ENCODE measurements around the gene GAMT.

GAMT gene

GRCh38 chr19:1384085-1384462 lies 17.3 kb downstream of the GAMT start:
- DNase-seq (ENCODE audit: low spot score), result no peak

DNA sequence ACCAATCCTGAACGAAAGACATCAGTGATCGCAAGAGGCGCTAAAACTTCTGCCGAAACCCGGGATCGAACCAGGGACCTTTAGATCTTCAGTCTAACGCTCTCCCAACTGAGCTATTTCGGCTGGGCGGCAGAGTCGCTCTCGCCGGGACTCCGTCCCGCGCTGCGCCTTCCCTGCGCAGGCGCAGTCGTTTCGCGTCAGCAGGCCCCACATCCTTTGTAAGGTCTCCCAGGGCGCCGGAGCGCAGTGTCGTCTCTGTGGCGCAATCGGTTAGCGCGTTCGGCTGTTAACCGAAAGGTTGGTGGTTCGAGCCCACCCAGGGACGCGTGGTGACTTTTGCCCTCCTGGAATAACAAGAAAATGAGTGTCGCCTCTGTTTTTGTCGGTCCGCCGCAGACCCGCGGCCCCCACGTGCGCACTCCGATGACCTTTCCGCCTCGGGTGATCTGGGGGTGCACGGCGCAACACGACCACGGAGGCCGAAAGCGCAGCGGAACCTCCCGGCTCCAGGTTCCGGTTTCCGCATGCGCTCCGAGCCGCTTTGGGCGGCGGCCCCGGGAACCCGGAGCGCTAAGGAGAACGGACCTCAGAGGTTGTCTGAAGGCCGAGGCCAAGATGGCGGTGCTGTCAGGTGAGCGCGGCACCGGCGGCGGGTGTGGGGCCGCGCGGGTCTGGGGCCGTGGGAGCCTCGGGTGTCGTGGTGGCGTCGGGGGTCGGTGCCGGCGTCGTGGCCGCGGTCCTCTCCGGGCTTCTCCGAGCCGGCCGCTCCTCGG lies 17.8 kb downstream of the GAMT start, which contains the start of gene NDUFS7:
NDUFS7 (plus strand) TSS at position 596 of the 773 bp plus-strand sequence; CDS start at position 616, 20 bp downstream.
- DNase-seq (ENCODE audit: low spot score), result peak; percentile 97

GRCh38 chr19:1383017-1383311 lies 18.4 kb downstream of the GAMT start:
- DNase-seq (ENCODE audit: low spot score), result no peak

- DNase-seq (ENCODE audit: low spot score), result no peak
Measured at GRCh38 chr19:1382250-1382649, 19.1 kb downstream of the GAMT start.

GRCh38 chr19:1379961-1380489 lies 21.3 kb downstream of the GAMT start:
- DNase-seq (ENCODE audit: low spot score), result no peak

GRCh38 chr19:1379126-1379905 lies 22.0 kb downstream of the GAMT start:
- DNase-seq (ENCODE audit: low spot score), result no peak

DNA sequence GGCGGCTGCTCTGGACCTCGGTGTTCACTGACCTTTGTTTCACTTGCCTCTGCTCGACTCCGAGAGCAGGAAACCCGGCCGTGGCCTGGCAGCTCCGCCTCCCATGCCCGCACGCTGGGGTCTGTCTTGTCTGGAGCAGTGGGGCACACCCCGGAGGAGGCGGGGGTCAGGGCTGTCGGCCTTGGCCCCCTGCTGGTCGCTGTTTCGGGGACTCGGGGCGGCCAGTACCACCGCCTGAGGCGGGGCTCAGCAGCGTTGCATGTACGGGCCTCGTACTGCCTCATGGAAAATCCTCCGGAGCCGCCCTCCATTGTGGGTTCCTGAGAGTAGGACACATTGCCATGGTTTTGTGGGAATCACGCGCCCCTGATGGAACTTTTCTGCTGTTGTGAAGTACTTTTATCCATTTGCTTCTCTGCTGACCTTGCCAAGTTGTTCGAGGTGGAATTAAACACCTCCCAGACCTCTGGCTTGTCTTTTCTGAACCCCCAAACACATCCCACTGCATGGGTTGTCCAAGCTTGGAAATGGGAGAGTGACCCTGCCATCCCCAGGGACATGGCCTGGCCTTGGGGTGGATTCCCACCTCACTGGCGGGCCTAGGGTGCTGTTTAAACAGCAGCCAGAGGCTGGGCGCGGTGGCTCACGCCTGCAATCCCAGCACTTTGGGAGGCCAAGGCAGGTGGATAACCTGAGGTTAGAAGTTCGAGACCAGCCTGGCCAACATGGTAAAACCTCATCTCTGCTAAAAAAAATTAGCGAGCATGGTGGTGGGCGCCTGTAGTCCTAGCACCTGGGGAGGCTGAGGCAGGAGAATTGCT lies 23.2 kb downstream of the GAMT start:
- no peak for DNase-seq (ENCODE audit: low spot score)

DNA sequence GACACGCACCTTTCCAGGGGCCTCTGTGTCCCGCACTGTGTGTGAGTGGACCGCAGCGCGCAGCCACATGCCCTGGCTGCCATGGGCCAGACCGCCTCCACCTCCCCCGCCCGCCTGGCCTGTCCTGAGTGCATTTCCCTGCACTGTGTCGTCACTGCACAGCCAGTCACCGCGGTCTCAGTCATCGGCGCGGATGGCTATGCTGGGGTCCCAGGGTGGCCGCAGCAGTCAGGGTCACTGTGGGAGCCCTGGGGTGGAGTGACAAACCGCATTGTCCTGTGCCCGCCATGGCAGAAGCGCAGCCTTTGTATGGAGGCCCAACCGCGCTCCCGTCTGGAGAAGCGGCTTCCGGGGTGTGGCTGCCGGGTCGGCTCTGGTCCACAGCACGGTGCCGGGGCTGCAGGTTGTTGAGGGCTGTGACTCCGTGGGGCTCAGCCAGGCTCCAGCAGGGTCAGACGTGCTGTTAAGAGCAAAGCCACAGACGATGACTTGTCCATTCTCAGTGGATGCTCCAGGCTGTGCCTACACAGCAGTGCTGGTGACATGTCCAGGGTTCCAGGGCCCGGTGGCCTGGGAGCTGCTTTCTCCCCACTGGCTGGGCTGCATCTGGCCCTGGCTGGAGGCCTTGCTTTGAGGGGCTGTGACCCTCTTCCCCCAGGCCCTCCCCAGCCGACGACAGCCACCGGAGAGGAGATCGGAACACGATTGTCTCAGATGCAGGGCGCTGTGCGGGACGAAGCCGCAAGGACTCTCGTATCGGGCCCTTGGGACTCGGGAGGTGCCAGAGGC lies 24.0 kb downstream of the GAMT start:
- no peak for DNase-seq (ENCODE audit: low spot score)

- DNase-seq (ENCODE audit: low spot score), result no peak
Measured at GRCh38 chr19:1376415-1376805, 24.9 kb downstream of the GAMT start.

DNA sequence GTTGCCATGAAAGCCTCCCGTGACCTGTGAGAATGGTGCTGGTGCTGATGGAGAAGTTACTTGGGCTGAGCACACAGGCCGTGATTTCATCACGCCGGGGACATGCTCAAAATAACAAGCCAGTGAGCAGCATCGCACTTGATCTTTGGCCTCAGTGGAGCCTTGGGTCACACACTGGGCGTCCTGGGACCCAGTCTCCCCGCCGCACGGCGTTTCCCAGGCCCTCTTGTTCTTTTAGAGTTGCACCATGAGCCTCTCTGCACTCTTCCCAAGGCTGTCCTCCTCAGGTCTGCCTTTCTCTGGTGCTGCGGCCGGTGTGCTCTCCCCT lies 27.1 kb downstream of the GAMT start:
- DNase-seq (ENCODE audit: low spot score), result no peak

DNA sequence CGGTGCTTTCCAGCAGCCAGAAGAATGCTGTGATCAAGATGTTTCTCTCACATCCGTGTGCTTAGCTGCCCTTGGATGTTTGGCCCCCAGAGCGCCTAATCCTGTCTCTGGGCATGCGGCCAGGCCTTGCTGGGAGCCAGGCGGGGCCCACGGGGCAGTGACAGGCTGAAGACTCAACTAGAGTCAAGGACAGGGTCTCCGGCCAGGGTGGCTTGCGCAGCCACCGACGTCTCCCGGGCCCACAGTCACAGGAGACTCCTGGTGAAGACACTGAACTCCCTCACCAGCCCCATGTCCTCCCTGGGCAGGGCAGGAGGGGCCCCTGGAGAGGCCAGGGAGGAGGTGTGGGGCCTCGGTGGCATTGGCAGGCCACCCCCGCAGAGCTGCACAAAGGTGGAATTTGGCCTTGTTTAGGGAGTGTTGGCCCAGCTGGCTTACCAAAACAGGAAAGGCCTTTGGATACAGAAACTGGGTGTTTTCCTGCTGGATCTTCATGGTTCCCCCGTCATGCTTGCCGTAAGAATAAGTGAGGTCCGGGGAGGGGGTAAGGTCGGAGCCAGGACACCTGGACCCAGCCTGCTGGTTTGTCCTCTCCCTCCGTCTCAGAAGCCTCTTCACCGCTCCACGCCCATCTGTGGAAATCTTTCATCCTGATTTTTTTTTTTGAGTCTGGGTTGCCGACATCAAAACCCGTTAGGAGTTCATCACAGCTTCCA lies 27.6 kb downstream of the GAMT start:
- DNase-seq (ENCODE audit: low spot score), result no peak

GRCh38 chr19:1373042-1373533 lies 28.3 kb downstream of the GAMT start:
- DNase-seq (ENCODE audit: low spot score), result no peak

GRCh38 chr19:1370579-1371361 lies 30.6 kb downstream of the GAMT start:
- DNase-seq (ENCODE audit: low spot score), result no peak

DNA sequence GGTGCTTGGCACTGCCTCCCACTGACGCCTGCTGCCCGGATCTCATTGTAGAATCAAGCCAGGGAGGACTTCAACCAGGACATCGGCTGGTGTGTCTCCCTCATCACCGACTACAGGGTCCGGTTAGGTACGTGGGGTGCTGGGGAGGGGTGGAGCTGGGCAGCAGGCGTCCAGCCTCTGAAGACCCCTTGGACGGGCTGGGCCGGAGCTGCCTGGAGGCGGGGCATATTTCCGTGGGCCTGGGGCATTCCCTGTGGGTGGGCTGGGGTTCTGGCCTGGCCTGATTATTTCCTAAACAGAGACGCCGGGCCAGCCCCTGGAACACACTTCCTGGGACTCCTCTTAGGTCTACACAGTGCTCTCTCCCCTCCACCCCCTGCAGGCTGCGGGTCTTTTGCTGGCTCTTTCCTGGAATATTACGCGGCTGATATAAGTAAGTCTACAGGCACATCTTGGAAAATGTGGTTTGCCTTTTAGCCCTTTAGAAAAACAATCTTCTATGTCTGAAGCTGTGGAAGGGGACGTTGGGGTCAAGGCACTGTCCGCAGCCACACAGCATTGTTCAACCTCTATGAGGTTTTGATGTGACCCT lies 32.0 kb downstream of the GAMT start:
- no peak for DNase-seq (ENCODE audit: low spot score)

- no peak for DNase-seq (ENCODE audit: low spot score)
Measured at GRCh38 chr19:1366899-1367870, 34.2 kb downstream of the GAMT start.

DNA sequence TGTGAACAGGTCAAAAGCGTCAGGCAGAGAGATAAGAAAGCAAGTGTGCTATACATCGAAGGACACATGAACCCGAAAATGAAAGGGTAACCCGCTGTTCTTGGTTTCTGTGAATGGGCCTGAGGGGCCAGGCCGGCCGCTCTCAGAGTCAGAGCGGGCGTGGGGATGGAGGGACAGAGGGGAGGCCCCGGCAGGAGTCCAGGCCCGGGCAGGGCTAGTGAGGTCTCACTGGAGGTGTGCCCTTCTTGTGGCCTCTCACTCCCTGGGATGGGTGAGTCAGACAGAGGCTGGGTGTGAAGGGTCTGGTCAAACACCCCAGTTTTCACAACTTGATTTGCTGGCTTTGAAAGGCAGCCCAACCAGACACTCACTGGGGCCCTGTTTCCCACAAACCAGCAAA lies 35.0 kb downstream of the GAMT start:
- no peak for DNase-seq (ENCODE audit: low spot score)

DNA sequence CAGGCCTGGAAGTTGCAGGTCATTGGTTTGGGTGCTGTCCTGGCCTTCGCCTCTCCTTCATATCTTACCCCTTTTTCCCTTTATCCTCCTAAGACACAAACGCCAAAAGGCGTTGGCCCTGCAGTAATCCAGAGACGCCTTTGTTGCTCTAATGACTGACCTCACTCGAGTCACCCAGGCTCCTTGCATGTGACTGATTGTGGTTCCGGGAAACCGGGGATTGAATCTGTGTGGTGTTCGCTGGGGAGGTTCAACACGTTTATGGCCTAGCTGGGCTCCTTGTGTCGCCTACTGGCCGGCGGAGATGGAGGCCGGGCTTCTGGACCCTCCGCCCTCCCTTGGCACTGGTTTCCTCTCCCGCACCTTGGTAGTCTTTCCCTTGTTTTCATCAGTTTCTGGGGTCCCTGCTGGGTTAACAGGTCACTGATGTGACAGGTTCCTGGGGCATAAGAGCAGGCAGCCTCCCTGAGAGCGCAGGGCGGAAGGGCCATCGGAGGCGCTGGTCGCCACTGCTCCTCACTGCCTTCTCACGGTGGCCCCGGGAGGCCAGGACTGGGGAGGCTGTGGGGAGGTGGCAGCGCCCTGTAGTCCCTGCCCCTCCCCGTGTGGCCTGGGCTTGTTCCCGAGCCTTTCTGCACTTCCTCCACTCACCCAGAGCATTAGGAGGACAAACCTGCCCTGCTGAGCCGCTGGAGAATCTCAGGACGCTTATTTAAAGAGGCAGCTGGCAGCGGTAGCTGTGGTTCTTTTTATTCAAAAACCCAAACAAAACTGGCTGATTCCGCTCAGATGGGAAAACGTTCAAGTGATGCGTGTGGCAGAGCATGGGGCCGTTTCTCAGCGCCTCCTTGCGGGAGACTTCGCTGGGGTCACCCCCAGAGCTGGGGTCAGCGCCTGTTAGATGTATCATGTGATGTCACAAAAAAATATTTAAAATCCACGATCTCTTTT lies 35.7 kb downstream of the GAMT start:
- DNase-seq (ENCODE audit: low spot score), result no peak
